Stimulated activated CD8-positive, alpha-beta memory T cell treated with anti-CD3 and anti-CD28 coated beads, Interleukin-12 subunit alpha, Interleukin-12 subunit beta, amount 100 ng/mL, for 24 hours (primary cell): ENCODE results near the gene EDIL3.

Experiments
- DNase-seq: peaks from one replicate; pipeline ENCODE4 v3.0.0-alpha.2; 2020; ENCODE audit errors: extremely low read depth

Gene EDIL3, protein sequence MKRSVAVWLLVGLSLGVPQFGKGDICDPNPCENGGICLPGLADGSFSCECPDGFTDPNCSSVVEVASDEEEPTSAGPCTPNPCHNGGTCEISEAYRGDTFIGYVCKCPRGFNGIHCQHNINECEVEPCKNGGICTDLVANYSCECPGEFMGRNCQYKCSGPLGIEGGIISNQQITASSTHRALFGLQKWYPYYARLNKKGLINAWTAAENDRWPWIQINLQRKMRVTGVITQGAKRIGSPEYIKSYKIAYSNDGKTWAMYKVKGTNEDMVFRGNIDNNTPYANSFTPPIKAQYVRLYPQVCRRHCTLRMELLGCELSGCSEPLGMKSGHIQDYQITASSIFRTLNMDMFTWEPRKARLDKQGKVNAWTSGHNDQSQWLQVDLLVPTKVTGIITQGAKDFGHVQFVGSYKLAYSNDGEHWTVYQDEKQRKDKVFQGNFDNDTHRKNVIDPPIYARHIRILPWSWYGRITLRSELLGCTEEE

DNA sequence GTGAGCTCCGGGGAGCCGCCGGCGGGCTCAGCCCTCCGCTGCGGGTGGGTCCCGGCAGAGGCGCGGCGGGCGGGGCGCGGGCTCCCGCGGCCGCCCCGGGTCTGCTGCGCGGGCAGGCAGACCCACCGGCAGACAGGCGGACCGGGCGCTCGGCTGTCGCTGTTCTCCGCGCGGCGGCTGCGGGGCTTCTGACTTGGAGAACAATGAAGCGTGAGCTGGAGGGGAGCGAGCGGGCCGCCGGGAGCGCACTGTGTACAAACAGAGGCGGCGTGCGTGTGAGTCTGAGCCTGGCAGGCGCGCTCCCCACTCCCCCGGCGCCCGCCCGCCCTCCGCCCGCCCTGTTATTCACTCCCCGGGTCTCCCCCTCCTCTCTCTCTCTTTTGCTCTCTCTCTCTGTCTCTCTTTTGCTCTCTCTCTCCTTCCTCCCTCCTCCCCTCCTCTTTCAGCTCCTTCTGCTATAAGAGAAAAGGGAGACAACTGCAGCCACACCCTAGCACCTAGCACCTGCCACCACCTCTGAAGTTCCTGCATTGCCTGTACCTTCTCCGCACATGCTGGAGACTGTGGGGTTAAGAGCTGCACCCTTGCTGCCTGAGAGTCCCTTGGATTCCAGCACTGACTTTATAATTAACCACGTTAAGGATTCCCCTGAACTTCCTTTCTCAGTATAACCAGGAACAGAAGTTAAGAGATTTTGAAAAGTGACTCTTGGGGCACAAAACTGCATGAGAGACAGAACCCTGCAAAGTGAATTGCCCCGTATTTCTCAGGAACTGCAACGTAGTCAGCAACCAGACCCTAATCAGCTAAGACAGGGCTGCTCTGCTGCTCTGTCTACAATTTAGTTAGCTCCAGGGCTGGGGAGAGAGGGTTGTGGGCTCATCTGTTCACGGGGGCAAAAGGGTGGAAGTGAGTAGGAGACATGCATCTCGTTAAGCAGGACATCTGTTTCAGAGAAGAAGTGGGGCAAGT is at the start of gene EDIL3:
EDIL3 (minus strand) TSS at position 277 of the 972 bp plus-strand sequence. CDS start 506 bp downstream, outside the sequence.
- DNase-seq: no peak

DNA sequence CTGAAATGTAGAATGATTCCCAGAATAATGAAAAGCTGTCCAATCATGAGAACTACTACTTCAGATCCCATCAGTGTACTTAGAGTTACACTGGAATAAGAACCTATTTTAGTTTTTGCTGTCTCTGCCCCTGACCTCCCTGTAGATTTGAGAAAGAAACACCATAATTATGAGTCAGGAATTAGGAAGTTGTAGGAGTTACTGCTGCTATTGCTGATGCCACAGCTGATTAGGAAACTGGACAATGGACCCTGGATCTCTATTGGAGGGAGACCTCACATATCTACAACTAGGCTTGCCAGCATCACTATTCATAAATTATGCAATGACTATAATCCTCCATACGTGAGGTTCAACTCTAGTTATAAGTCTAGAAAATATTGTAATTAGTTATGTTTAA is 48.8 kb upstream of the EDIL3 start:
- no peak for DNase-seq

DNA sequence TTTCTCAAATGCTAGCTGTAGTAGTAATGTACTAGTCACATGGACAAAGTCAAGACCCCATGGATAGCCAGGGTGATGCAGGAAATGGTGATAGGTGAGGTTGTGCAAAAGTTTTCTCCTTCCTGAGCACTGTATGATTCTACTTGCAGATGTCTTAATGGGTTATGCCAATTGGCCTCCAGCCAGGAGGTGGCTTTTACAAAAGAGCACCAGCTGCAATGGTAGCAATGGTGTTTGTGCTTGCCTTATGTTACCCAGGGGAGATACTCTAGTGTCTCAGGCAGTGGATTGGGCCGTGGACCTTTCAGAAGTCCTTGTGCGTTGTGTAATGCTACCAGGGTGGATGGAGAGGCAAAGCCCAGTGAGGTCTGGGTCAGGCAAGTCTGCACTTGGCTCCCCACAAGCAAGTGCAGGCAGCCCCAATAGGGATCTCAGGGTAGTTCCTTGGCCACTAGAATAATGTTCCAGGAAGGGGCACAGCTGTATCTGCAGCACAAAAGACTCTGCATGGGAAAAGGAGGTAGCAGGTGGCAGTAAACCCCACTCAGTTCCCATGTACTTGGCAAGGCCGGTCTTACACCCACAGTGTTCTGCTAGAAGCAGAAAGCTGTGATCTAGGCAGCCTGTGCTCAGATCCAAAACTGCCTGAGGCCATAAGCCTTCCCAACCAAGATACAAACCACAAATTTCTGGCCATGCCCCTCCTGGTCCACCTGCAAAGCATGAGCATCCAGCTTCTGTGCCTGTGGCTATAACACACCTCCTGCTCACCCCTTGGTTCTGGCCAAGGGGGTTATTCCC is 46.4 kb upstream of the EDIL3 start:
- DNase-seq: no peak

DNA sequence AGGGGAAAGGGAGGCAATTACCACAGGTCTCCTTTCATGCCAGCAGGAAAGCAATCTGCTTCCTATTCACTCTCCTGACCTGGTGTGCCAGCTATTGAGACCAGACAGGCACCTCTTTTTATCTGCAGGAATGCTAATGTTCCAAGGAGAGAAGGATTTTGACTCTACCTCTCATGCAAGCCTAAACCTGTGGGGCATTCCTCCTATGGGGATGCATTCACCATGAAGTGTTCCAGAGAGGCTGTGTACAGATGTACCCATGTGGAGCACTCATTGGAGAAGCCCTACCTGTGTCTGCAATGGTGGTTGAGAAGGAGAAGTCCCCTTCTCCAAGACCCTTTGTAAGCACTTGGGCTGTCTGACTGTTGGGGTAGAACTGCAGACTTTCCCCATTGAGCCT is 45.4 kb upstream of the EDIL3 start:
- DNase-seq: no peak

DNA sequence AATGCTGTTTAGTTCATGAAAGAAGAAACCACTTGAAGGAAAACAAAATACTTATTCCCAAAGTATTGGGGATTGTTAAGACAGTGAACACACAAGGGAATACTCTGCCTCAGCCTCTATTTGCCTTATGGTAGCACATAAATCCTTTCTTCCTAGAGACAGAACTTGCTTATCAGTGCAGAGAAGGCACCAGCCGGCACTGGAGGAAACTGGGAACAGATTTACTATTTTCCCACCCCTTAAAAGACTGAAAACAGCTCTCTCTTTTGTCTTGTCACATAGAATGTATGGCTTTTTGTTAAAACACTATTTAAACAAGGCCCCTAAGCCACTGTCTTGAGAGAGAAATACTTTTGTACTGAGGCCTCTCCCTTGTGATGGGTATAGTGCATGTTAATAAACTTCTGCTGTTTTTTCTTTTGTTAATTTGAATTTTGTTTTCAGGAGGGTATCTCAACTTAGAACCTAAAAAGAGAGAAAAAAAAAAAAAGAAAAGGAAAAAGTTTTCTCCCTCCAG is 40.7 kb upstream of the EDIL3 start:
- DNase-seq: no peak

DNA sequence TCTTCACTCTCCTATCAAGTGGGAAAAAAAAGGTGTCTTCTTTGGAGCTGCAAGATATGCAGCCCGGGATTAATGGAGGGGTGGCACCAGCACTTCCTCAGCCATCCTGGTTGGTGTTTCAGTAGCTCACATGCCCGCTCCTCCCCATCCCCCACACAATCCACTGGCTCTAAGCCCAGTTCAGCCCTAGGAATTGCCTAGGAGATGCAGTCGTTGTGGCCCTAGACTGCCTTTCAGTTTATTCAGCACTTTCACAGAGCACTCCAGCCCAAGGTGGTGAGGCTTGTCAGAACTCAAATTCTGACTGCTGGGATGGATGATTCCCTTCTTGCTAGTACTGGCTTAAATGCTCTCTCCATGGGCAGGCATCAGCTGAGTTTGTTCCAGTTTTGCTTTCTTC is 35.1 kb upstream of the EDIL3 start:
- no peak for DNase-seq

DNA sequence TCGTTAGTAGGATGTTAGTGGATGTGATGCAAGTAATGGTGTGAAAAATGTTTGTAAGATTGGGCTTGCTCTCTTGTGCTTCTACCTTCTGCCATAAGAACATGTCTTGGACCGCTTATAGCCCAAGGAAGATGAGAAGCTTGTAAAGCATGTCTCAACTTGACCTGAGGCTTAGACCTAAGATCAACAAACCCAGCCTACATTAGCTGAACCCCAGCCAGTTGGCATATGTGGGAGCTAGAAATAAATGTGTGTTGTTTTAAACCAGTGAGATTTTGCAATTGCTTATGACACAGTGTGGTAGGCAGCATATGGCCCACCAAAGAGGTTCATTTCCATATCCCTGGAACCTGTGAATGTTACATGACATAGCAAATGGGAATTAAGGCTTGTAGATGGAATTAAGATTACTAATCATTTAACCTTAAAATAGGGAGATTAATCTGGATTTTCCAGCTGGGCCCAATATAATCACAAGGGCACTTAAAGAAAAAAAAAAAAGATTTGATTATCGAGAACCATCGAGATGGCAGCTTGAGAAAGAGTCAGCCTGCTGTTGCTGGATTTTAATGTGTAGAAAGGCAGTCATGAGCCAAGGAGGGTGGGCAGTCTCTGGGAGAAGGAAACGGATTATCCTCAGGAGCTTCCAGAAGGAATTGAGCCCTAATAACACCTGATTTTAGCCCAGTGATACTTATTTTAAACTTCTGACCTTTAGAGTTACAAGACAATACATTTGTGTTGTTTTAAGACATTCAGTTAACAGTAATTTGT is 27.3 kb upstream of the EDIL3 start:
- no peak for DNase-seq

DNA sequence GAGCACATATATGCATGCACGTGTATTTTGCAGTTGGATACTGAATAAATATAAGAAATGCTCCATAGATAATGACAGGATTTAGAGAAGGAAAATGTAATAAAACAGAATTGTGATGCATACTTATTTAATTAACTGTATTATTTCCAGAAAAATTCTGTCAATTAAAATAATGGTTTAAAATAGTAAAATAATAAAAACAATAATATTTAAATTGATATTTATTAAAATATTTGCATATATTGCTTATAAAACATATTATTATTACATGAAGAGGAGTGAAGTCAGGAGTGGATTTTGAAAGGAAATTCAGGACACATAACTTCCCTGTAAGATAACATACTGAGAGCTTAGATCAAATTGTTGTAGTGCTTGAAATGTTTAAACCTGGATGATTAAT is 21.4 kb upstream of the EDIL3 start:
- DNase-seq: no peak

DNA sequence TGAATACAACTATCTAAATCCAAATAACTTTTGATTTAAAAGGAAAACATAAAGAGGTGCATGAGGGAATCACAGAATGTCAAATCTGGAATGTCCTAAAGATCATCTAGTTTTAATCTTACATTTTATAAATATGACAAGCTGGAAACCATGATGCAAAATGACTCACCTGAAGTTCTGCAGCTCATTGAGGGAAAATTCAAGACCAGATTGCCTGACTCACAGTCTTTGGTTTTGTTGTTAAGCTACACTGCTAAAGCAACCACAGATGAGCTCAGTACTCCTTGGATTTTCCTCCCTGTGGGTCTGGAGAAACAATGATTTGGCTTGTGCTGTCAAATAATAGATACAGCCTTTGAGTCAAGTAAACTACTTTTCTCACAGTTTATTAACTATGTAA is 19.1 kb upstream of the EDIL3 start:
- DNase-seq: no peak

DNA sequence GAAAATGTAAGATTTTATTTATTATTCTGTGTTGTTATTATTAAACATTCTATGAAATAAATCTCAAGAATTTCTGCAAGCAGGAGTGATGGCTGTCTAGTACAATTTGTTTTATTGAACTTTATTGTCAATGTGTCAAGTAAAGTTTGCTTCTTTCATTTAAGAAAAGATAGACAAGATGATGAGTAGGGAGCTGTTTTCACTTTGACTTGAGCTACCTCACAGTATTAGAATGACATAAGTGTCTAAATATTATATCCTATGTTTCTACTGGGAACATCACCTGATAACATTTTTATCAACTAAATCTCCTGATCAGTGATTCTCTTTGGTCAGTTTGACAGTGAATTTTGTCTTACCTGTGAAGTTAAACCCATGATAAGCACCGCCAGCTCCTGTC is 12.7 kb upstream of the EDIL3 start:
- no peak for DNase-seq

DNA sequence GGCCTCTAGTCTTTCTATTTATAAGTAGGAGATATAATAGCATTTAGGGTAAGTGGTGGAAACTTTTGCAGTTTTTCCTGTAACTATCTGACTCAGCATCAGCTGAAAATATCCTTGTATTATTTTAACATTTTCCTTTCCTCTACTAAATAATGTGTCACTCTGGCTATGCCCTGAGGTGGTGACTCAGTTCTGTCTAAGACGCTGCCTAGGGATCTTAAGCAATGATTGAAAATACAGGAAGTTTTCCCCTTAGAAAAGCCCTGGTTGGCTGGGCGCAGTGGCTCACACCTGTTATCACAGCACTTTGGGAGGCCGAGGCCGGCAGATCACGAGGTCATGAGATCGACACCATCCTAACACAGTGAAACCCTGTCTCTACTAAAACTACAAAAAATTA is 9.3 kb upstream of the EDIL3 start:
- DNase-seq: no peak

DNA sequence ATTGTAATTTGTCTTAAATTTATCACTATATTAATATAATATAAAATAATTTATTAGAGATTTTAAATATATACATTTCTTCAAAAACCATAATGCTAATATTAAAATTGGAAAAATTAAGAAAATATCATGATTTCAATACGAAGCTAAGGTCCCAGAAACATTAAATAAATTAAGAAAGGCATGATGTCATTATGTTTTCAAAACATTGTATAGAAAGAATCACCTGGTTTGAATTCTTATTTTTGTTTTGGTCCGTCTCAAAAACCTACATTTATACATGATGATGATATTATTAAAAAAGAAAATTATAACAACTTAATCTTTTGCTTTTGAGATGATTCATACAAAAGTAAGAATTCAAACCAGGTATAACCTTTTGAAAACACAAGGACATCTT is 8.2 kb upstream of the EDIL3 start:
- no peak for DNase-seq

DNA sequence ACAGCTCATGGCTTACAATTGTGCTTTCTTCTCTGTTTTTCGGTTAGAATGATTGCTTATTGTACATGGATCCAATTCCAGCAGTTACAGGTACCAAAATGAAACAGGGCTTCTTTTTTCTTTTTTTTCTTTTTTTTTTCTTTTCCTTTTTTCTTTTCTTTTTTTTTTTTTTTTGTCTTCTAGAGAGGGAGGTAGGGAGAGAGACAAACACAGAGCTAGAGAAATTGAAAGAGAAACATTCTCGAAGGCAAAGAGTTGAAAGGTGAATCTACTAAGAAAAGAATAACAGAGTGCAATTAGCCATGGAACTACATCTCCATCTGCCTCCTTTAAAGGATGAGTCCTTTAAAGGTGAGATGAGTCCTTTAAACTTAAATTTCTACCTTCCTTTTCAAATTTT is 1.0 kb upstream of the EDIL3 start:
- DNase-seq: no peak

DNA sequence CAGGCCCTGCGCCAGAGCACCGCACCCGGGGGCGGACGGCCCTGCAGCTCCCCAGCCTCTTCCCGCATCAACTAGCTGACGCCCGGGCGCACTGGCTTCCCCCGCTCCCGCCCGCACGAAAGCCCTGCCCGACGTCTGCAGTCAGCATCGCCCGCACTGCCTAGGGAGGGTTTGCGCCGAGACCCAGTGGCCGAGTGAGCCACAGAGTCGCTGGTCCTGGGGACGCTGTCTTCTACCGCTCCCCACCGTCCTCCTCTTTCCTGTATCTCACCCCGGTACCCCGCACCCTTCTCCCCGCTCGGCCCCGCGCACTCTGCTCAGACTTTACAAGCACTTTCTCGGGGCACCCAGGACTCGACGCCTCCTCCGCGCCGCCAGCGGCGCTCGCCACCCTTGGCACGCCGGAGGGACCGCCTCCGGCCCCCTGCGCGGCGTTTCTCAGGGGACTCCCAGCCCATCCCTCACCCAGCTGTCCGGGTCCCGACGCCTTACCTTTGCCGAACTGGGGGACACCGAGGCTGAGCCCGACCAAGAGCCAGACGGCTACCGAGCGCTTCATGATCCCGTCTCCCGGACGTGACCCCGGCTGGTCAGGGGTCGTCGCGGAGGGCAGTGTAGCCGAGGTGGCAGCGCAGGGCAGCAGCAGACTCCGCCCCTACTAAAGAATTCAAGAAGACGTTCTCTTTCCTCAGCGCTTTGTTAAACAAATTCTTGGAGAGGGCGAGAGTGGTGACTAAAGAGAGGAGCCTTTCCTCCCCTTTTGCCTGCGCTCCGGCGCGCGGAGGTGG is 670 bp downstream of the EDIL3 start:
- DNase-seq: no peak

DNA sequence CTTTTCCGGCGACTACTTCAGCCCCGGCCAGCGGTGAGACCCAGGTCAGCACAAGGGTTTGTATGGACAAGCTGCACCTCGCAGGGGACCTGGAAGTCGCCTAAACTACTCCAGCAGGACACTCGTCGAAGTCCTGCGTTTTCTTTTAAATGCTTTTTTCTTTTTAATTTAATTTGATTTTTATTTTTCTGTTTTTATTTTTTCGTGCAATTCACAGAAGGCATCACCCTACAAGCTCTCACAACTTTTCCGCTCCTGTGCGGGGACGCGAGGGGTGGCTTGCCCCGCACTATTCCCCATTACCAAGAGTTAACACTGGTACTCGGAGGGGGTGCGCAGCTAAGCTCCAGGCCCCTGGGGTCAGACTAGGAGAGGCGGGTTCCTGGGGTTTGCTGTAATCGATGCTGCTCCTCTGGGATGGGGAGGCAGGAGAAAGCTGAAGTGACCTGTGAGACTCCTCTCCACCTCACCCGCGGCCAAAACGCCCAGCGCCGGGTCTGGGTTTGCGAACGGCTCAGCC is 1.3 kb downstream of the EDIL3 start:
- no peak for DNase-seq

DNA sequence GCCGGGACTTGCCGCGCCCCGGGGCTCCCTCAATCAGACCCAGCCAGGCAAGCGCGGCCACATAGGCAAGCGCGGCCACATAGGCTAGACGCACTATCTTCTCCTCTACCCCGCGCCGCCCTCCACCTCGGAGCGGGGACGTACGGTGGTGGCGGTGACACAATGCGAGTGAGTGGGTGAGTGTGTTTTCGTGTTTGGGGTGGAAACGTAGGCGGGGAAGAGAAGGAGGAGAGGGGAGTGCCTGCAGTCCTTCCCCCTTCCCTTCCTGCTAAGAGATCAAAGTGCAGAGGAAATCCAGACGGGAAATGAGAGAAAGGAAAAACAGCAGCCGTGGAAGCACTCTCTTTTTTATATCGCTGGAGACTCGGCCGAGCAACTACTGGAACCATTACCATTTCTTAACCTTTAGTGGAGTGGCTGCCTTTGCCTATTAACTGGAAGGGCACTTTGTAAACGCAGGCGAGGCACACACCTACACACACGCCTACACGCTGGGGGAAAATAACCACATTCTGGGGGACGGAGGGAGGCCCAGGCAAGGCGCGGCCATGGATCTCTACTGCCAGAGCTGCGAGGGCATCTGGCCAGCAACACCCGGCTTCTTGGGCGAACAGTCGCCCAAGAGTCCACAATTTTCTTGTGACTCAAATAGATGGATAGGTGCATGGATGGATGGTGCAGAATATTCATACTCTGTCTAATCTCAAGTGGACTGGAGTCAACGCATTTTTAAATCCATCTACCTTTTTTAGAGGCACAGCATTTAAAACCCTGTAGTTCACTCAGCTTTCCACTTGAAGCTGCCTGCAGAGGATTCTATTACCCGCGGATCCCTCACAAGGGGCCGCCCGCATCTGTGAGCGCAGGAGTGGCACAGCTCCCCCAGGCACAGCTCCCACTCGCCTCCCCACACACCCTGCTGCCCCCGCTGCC is 2.1 kb downstream of the EDIL3 start:
- DNase-seq: no peak

DNA sequence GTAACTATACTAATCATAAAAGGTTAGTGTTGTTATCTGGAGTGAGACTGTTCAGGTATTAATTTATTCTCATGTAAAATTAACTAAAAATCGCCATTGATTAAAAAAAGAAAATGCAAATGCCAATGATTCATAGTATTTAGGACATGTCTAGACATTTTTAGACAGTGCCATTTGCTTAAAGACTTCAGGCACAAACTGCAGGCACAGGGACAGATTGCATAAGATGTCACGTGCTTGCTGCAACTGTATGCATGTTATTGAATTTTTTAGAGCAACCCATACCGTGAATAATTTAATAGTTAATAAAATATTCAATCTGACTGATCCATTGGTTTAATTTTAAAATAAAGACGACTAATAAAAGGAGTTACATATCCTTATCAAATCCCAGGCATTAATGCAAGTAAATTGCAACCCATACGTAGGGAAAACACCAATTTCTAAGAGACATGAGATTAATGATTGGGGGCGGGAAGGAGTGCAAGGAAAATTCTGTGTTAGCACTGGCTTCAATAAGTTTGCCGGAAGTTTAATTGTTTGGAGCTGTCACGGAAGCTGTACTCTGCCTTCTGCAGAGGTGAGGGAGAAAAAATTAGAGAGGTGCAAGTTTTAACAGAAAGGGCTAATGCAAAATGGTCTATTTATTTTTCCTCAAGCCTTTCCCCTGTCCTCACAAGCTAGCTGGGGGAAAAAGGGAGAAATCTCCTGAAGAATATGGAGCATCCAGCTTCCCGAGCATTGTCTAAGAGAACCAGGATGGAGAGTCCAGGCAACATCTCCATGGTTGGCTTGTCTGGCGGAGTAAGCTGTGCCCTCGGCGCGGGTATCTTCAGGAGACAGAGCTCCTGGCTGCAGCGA is 2.9 kb downstream of the EDIL3 start:
- no peak for DNase-seq

DNA sequence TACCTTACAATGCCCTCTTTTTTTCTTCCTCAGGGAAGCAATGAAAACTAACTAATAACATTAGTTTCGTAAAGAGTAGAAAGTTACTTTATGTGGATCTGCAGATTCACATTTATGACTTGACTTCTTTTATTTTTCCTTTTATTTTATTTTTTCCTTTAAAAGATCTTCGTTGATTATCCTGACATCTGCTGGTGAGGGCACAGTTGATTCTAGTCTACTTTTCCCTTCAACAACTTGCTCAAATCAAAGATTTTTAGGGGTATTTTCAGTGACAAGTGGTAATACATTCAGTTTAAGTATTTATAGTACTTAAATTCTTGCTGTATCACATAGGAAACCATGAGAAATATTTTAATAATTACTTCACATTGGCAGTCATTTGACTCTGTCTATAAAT is 4.9 kb downstream of the EDIL3 start:
- DNase-seq: no peak
